GM23338 (cell line): ENCODE results near the gene TEKT3.

ENCODE experiments used
- CREB1 ChIP-seq: fragments of 250-450 bp; sonication (Bioruptor Pico); IDR thresholded peaks from 2 replicates; pipeline ENCODE4 v1.5.0; 2020; ENCODE audit warnings: low read depth, mild to moderate bottlenecking, moderate library complexity
- EZH2 ChIP-seq: fragments of 200-600 bp; sonication (generic); IDR thresholded peaks from one replicate; pipeline ENCODE4 v1.8.0; 2017; ENCODE audit warnings: antibody characterized with exemption, mild to moderate bottlenecking, low read depth; ENCODE audit not compliant: unreplicated experiment
- EZH2phosphoT487 ChIP-seq: fragments of 200-600 bp; sonication (generic); IDR thresholded peaks from one replicate; pipeline ENCODE4 v1.8.1; 2018; ENCODE audit warnings: antibody characterized with exemption; ENCODE audit not compliant: unreplicated experiment
- POLR2AphosphoS5 ChIP-seq: IDR thresholded peaks from 2 replicates; pipeline ENCODE4 v1.6.1; 2016; ENCODE audit warnings: antibody characterized with exemption, low read depth
- TF ChIP-seq, protein P1 (sequence below), 2 experiments: fragments of 200-600 bp in 1 of 2; sonication (generic) in 1 of 2; conservative IDR thresholded peaks; 2 replicates each; pipeline versions ENCODE4 v1.5.1 to v1.6.1; 2016 to 2017; ENCODE audit warnings: antibody characterized with exemption in 2 of 2, low read depth in 2 of 2, mild to moderate bottlenecking in 2 of 2, moderate library complexity in 1 of 2

- TF ChIP-seq, protein P1, sequence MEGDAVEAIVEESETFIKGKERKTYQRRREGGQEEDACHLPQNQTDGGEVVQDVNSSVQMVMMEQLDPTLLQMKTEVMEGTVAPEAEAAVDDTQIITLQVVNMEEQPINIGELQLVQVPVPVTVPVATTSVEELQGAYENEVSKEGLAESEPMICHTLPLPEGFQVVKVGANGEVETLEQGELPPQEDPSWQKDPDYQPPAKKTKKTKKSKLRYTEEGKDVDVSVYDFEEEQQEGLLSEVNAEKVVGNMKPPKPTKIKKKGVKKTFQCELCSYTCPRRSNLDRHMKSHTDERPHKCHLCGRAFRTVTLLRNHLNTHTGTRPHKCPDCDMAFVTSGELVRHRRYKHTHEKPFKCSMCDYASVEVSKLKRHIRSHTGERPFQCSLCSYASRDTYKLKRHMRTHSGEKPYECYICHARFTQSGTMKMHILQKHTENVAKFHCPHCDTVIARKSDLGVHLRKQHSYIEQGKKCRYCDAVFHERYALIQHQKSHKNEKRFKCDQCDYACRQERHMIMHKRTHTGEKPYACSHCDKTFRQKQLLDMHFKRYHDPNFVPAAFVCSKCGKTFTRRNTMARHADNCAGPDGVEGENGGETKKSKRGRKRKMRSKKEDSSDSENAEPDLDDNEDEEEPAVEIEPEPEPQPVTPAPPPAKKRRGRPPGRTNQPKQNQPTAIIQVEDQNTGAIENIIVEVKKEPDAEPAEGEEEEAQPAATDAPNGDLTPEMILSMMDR (conservative IDR thresholded peaks at IDR 0.05; ENCODE audit: low read depth in 2 of 2) = no peak
- TF ChIP-seq POLR2AphosphoS5 = no peak
- TF ChIP-seq EZH2 = no peak
- no peak for TF ChIP-seq EZH2phosphoT487
- TF ChIP-seq CREB1 = no peak
Observed at GRCh38 chr17:15274017-15274416, 67.4 kb downstream of the TEKT3 start.
